ENCODE measurements around the gene DRAP1.

The DRAP1 gene

GRCh38 chr11:65880844-65881421 is 38.3 kb upstream of the DRAP1 start:
- Histone ChIP-seq H3K27me3 (ENCODE audit: control insufficient read depth, insufficient read depth, low read length) (no peaks in the 10 kb centered on the region), H3K4me3 (ENCODE audit: low read length) (no peak overlapping the region), H3K36me3 (ENCODE audit: insufficient read depth, low read length) (peaks cover 44% of the 10 kb centered on the region), H3K4me2 (ENCODE audit: low read length) (no peak overlapping the region), H3K4me1 (ENCODE audit: control insufficient read depth, insufficient read depth, low read length) (peaks cover 14% of the 10 kb centered on the region), H3K9me3 (replicated peaks; ENCODE audit: low read length) (no peaks in the 10 kb centered on the region), H3K9ac (ENCODE audit: low read depth, low read length) (no peak overlapping the region)

DNA sequence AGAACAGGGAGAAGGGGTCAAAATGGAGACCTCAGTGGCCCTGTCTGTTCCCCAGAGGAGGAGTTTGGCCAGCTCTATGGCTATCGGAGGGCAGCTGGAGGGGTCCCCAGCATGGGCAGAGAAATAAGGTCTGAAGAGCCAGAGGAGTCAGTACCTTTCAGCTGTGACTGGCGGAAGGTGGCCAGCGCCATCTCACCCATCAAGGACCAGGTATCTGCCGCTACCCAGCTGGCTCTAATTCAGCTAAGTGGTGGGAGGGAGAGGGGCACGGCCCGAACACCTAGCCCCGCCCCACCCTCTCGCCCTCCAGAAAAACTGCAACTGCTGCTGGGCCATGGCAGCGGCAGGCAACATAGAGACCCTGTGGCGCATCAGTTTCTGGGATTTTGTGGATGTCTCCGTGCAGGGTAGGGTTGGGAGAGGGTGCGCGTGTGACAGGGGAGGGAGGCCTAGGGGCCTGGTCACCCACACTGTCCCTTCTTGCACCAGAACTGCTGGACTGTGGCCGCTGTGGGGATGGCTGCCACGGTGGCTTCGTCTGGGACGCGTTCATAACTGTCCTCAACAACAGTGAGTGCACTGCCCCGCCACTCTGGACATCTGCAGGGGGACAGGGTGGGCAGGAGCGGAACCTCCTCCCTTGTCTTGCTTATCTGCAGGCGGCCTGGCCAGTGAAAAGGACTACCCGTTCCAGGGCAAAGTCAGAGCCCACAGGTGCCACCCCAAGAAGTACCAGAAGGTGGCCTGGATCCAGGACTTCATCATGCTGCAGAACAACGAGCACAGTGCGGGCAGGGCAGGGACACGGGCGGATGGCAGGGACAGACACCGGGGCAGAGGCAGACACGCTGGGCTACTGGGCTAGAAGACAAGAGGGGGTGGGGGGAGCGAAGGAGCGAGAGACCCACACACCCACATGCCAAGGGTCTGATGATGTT is 36.8 kb upstream of the DRAP1 start:
- peaks cover 25% of the 10 kb centered on the region for H3K4me1 ChIP-seq (ENCODE audit: control insufficient read depth, insufficient read depth, low read length)
- H3K36me3 ChIP-seq (ENCODE audit: insufficient read depth, low read length) = peaks cover 47% of the 10 kb centered on the region
- H3K9ac ChIP-seq (ENCODE audit: low read depth, low read length) = no peak overlapping the region
- no peak overlapping the region for H3K4me2 ChIP-seq (ENCODE audit: low read length)
- no peaks in the 10 kb centered on the region for H3K27me3 ChIP-seq (ENCODE audit: control insufficient read depth, insufficient read depth, low read length)
- H3K9me3 ChIP-seq (replicated peaks; ENCODE audit: low read length) = no peaks in the 10 kb centered on the region
- H3K4me3 ChIP-seq (ENCODE audit: low read length) = no peak overlapping the region

DNA sequence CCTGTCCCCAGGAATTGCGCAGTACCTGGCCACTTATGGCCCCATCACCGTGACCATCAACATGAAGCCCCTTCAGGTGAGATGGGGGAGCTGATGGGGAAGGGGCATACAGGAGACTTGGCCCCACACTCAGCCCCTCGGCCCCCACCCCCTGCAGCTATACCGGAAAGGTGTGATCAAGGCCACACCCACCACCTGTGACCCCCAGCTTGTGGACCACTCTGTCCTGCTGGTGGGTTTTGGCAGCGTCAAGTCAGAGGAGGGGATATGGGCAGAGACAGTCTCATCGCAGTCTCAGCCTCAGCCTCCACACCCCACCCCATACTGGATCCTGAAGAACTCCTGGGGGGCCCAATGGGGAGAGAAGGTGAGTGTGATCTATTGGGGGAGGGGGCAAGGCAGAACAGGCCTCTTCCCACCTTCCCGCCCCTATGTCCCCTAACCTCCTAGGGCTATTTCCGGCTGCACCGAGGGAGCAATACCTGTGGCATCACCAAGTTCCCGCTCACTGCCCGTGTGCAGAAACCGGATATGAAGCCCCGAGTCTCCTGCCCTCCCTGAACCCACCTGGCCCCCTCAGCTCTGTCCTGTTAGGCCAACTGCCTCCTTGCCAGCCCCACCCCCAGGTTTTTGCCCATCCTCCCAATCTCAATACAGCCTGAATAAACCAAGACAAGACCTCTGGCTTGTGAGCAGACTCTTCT is 36.0 kb upstream of the DRAP1 start:
- H3K4me2 ChIP-seq (ENCODE audit: low read length) = no peak overlapping the region
- no peaks in the 10 kb centered on the region for H3K27me3 ChIP-seq (ENCODE audit: control insufficient read depth, insufficient read depth, low read length)
- no peak overlapping the region for H3K9ac ChIP-seq (ENCODE audit: low read depth, low read length)
- H3K4me3 ChIP-seq (ENCODE audit: low read length) = no peak overlapping the region
- no peaks in the 10 kb centered on the region for H3K9me3 ChIP-seq (replicated peaks; ENCODE audit: low read length)
- peaks cover 28% of the 10 kb centered on the region for H3K4me1 ChIP-seq (ENCODE audit: control insufficient read depth, insufficient read depth, low read length)
- H3K36me3 ChIP-seq (ENCODE audit: insufficient read depth, low read length) = peaks cover 47% of the 10 kb centered on the region

DNA sequence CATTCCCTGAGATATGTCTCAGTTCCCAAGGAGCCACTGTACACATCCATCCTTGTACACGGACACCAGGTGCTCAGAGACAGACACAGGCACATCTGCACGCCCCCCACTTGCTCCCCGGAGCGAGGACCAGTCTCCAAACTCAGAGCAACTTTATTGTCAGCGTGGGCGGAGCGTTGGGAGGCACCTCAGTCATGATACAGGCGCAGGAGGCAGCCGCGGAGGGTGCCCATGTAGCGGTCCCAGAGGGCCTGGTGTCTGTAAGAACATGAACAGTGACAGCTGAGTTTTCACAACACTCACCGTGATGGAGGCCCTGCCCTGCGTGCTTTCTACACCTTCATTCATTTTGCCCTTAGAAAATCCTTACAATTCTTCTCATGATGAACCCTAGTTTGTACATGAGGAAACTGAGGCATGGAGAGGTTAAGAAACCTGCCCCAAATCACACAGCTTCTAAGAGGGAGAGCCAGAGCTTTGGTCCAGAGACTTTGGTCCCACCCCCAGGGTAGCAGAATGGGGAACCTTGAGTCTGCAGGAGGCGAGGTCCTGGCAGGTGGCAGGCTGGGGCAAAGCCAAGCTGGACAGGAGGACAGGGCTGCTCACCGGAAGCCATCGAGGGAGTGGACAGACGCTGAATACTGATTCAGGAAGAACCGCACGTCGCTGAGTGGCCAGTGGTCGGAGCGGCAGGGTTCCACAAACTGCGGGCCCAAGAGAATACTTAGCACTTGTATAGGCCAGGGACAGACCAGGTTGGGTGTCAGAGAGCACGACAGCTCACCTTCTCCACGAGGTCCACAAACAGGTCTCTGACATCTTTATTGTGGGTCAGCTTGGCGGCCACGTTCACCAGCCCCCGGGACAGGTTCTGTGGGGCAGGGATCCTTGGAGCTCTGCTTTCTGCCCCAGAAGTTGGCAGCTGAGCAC is 35.2 kb upstream of the DRAP1 start:
- Histone ChIP-seq H3K4me3 (ENCODE audit: low read length) (no peak overlapping the region), H3K27me3 (ENCODE audit: control insufficient read depth, insufficient read depth, low read length) (no peaks in the 10 kb centered on the region), H3K4me2 (ENCODE audit: low read length) (peak overlapping the region; percentile 7), H3K36me3 (ENCODE audit: insufficient read depth, low read length) (peaks cover 47% of the 10 kb centered on the region), H3K9me3 (replicated peaks; ENCODE audit: low read length) (no peaks in the 10 kb centered on the region), H3K9ac (ENCODE audit: low read depth, low read length) (no peak overlapping the region), H3K4me1 (ENCODE audit: control insufficient read depth, insufficient read depth, low read length) (peaks cover 33% of the 10 kb centered on the region)

DNA sequence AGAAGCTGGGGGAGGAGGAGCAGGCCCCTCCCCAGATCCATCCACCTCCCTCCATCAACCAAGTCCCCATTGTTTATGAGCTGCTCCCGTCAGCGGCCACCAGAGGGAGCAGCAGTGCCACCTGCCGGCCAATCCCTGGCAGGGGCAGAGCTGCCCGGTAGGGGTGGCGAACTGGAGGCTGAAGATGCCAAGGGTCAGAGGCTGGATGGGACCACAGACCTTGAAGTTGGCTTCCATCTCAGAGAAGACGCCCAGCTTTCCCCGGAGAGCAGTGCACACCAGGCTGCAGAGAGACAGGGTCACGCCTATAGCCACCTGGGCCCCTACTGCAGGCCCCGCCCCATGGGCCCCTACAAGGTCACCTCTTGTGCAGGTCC is 34.5 kb upstream of the DRAP1 start:
- Histone ChIP-seq H3K9ac (ENCODE audit: low read depth, low read length) (no peak overlapping the region), H3K4me2 (ENCODE audit: low read length) (peak overlapping the region; percentile 7), H3K9me3 (replicated peaks; ENCODE audit: low read length) (no peaks in the 10 kb centered on the region), H3K4me3 (ENCODE audit: low read length) (no peak overlapping the region), H3K36me3 (ENCODE audit: insufficient read depth, low read length) (peaks cover 47% of the 10 kb centered on the region), H3K27me3 (ENCODE audit: control insufficient read depth, insufficient read depth, low read length) (no peaks in the 10 kb centered on the region), H3K4me1 (ENCODE audit: control insufficient read depth, insufficient read depth, low read length) (peaks cover 39% of the 10 kb centered on the region)

- H3K27me3 ChIP-seq (ENCODE audit: control insufficient read depth, insufficient read depth, low read length) = no peaks in the 10 kb centered on the region
- no peak overlapping the region for H3K4me3 ChIP-seq (ENCODE audit: low read length)
- H3K4me2 ChIP-seq (ENCODE audit: low read length) = no peak overlapping the region
- no peaks in the 10 kb centered on the region for H3K9me3 ChIP-seq (replicated peaks; ENCODE audit: low read length)
- H3K36me3 ChIP-seq (ENCODE audit: insufficient read depth, low read length) = peaks cover 47% of the 10 kb centered on the region
- H3K9ac ChIP-seq (ENCODE audit: low read depth, low read length) = no peak overlapping the region
- H3K4me1 ChIP-seq (ENCODE audit: control insufficient read depth, insufficient read depth, low read length) = peaks cover 45% of the 10 kb centered on the region
Measured at GRCh38 chr11:65885231-65885630, 34.0 kb upstream of the DRAP1 start.

DNA sequence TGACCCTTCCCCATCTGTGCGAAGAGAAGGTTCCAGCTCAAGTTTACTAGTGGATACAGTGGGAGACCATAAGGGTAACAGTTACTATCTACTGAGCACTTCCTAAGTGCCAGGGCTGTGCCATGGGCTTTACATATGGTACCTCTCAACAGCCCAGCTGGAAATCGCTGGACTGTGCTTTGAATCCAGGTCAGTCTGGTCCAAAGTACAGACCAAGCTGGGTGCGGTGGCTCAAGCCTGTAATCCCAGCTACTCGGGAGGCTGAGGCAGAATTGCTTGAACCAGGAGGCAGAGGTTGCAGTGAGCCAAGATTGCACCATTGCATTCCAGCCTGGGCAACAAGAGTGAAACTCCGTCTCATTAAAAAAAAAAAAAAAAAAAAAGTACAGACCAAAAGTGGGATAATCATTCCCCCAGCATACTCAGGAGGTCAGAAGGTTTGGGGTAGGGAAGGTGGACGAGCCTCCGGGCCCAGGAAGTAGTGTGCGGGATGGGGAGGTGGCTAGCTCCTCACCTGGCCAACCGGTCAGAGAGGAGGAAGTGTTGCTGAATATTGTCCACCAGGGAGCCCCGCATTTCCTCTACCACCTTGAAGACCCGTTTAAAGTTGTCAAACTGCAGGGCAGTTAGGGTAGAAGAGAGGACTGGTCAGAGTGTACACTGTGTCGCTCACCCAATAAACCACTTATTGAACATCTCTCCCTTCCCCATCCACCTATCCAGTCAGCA is 33.3 kb upstream of the DRAP1 start:
- H3K9me3 ChIP-seq (replicated peaks; ENCODE audit: low read length) = no peaks in the 10 kb centered on the region
- no peak overlapping the region for H3K9ac ChIP-seq (ENCODE audit: low read depth, low read length)
- H3K4me1 ChIP-seq (ENCODE audit: control insufficient read depth, insufficient read depth, low read length) = peaks cover 44% of the 10 kb centered on the region
- H3K4me3 ChIP-seq (ENCODE audit: low read length) = no peak overlapping the region
- H3K4me2 ChIP-seq (ENCODE audit: low read length) = no peak overlapping the region
- H3K27me3 ChIP-seq (ENCODE audit: control insufficient read depth, insufficient read depth, low read length) = no peaks in the 10 kb centered on the region
- H3K36me3 ChIP-seq (ENCODE audit: insufficient read depth, low read length) = peaks cover 47% of the 10 kb centered on the region

DNA sequence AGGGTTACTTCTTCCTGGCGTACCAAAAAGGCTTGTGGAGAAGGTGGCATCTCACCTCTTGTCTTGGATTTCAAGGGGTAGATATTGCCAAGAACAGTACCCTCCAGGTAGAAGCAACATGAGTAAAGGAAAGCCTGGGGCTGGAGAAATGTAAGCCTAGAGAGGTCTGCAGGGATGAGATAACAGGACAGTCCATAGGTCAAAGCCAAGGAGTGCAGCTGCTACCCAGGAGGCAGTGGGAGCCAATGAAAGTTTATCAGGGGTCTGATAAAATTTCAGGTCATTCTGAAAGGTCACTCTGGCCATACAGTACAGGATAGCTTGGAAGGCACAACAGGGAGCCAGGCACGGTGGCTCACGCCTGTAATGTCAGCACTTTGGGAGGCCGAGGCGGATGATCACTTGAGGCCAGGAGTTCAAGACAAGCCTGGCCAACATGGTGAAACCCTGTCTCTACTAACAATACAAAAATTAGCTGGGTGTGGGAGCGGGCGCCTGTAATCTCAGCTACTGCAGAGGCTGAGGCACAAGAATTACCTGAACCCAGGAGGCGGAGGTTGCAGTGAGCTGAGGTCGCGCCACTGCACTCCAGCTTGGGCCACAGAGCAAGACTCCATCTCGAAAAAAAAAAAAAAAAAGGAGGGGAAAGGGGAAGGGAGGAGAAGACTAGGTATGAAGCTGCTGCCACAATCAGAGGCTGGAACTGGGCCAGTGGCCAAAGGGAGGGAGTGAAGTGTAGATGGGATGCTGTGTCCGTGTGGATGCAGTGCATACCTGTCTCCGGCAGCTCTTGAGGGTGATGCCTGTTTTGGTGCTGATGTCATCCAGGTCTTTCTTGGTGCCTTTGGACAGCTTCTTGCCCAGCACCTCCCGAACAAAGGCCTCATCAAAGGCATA is 32.2 kb upstream of the DRAP1 start:
- Histone ChIP-seq H3K4me1 (ENCODE audit: control insufficient read depth, insufficient read depth, low read length) (peaks cover 49% of the 10 kb centered on the region), H3K9me3 (replicated peaks; ENCODE audit: low read length) (no peaks in the 10 kb centered on the region), H3K27me3 (ENCODE audit: control insufficient read depth, insufficient read depth, low read length) (no peaks in the 10 kb centered on the region), H3K36me3 (ENCODE audit: insufficient read depth, low read length) (peaks cover 51% of the 10 kb centered on the region), H3K9ac (ENCODE audit: low read depth, low read length) (peak overlapping the region; percentile 81), H3K4me2 (ENCODE audit: low read length) (peak overlapping the region; percentile 89), H3K4me3 (ENCODE audit: low read length) (peak overlapping the region; percentile 95)

DNA sequence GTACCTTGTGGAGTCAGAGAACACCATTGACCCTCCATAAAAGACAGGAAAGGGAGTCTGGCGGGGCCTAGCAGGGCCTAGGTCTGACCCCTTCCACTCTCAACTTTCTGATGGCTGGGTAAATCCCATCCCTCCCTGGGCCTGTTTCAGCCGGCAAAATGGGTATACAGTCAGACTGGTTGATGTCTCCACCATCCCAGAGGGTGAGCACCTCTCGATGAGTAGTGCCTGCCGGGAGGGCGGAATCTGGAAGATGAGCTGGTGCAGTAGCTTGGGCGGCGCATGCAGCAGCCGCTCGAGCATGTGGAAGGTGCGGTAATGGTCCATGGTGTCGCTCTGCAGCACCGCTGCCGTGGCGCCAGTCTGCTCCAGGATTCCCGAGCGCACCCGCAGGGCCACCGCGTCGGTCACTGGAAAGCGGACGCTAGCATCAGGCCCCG is 31.5 kb upstream of the DRAP1 start:
- peaks cover 51% of the 10 kb centered on the region for H3K36me3 ChIP-seq (ENCODE audit: insufficient read depth, low read length)
- peaks cover 55% of the 10 kb centered on the region for H3K4me1 ChIP-seq (ENCODE audit: control insufficient read depth, insufficient read depth, low read length)

More for the DNA sequence above, 31.5 kb upstream of the DRAP1 start:
- H3K27me3 ChIP-seq (ENCODE audit: control insufficient read depth, insufficient read depth, low read length) = no peaks in the 10 kb centered on the region
- no peaks in the 10 kb centered on the region for H3K9me3 ChIP-seq (replicated peaks; ENCODE audit: low read length)
- peak overlapping the region; percentile 81 for H3K9ac ChIP-seq (ENCODE audit: low read depth, low read length)
- H3K4me3 ChIP-seq (ENCODE audit: low read length) = peak overlapping the region; percentile 95
- peak overlapping the region; percentile 89 for H3K4me2 ChIP-seq (ENCODE audit: low read length)

Measured in skeletal muscle satellite cell (primary cell).